ENCODE data around the gene MARCKSL1. TPM values are rescaled to one million over a fixed set of nuclear protein-coding genes. Genes with fewer than 3 reads are reported as not detected.

The MARCKSL1 gene
- total RNA-seq, 1 donor from 2014 or later: 833 TPM

GRCh38 chr1:32316903-32317277 lies 19.1 kb downstream of the MARCKSL1 start:
- no peak for TF ChIP-seq CTCF (IDR thresholded peaks at IDR 0.05; ENCODE audit: unreplicated experiment)
- no peak for DNase-seq (ENCODE audit: low spot score, unreplicated experiment)
- Mint-ChIP-seq H3K9me3 (ENCODE audit: low read depth) (no peaks in the 10 kb centered on the region), H3K36me3 (ENCODE audit: insufficient read depth) (peaks cover 8% of the 10 kb centered on the region), H3K4me1 (ENCODE audit: low read depth) (peaks cover 10% of the 10 kb centered on the region), H3K4me3 (ENCODE audit: low read depth) (no peak overlapping the region), H3K27me3 (no peaks in the 10 kb centered on the region), H3K27ac (peak overlapping the region; percentile 4)

- TF ChIP-seq CTCF (IDR thresholded peaks at IDR 0.05; ENCODE audit: unreplicated experiment): no peak
- H3K36me3 Mint-ChIP-seq (ENCODE audit: insufficient read depth): peaks cover 11% of the 10 kb centered on the region
- no peaks in the 10 kb centered on the region for H3K27me3 Mint-ChIP-seq
- H3K27ac Mint-ChIP-seq: peak overlapping the region; percentile 54
- no peak overlapping the region for H3K4me3 Mint-ChIP-seq (ENCODE audit: low read depth)
- H3K9me3 Mint-ChIP-seq (ENCODE audit: low read depth): no peaks in the 10 kb centered on the region
- DNase-seq (ENCODE audit: low spot score, unreplicated experiment): no peak
- H3K4me1 Mint-ChIP-seq (ENCODE audit: low read depth): peaks cover 25% of the 10 kb centered on the region
These were observed 24.2 kb downstream of the MARCKSL1 start for GRCh38 chr1:32311709-32312393.

GRCh38 chr1:32309960-32310359 lies 26.1 kb downstream of the MARCKSL1 start:
- no peaks in the 10 kb centered on the region for H3K27me3 Mint-ChIP-seq
- H3K27ac Mint-ChIP-seq: peak overlapping the region; percentile 59
- H3K9me3 Mint-ChIP-seq (ENCODE audit: low read depth): no peaks in the 10 kb centered on the region
- TF ChIP-seq CTCF (IDR thresholded peaks at IDR 0.05; ENCODE audit: unreplicated experiment): no peak
- no peak for DNase-seq (ENCODE audit: low spot score, unreplicated experiment)
- H3K4me3 Mint-ChIP-seq (ENCODE audit: low read depth): no peak overlapping the region
- H3K4me1 Mint-ChIP-seq (ENCODE audit: low read depth): peaks cover 25% of the 10 kb centered on the region
- peaks cover 19% of the 10 kb centered on the region for H3K36me3 Mint-ChIP-seq (ENCODE audit: insufficient read depth)

- peaks cover 5% of the 10 kb centered on the region for H3K9me3 Mint-ChIP-seq (ENCODE audit: low read depth)
- no peak for DNase-seq (ENCODE audit: low spot score, unreplicated experiment)
- no peak for TF ChIP-seq CTCF (IDR thresholded peaks at IDR 0.05; ENCODE audit: unreplicated experiment)
- no peak overlapping the region for H3K4me3 Mint-ChIP-seq (ENCODE audit: low read depth)
- H3K27me3 Mint-ChIP-seq: no peaks in the 10 kb centered on the region
- H3K27ac Mint-ChIP-seq: peak overlapping the region; percentile 69
- peaks cover 29% of the 10 kb centered on the region for H3K36me3 Mint-ChIP-seq (ENCODE audit: insufficient read depth)
- H3K4me1 Mint-ChIP-seq (ENCODE audit: low read depth): peaks cover 25% of the 10 kb centered on the region
These were observed 28.7 kb downstream of the MARCKSL1 start for GRCh38 chr1:32307324-32307723.

- peaks cover 5% of the 10 kb centered on the region for H3K9me3 Mint-ChIP-seq (ENCODE audit: low read depth)
- DNase-seq (ENCODE audit: low spot score, unreplicated experiment): no peak
- no peak for TF ChIP-seq CTCF (IDR thresholded peaks at IDR 0.05; ENCODE audit: unreplicated experiment)
- no peak overlapping the region for H3K4me3 Mint-ChIP-seq (ENCODE audit: low read depth)
- H3K4me1 Mint-ChIP-seq (ENCODE audit: low read depth): peaks cover 19% of the 10 kb centered on the region
- H3K36me3 Mint-ChIP-seq (ENCODE audit: insufficient read depth): peaks cover 29% of the 10 kb centered on the region
- no peaks in the 10 kb centered on the region for H3K27me3 Mint-ChIP-seq
- H3K27ac Mint-ChIP-seq: no peak overlapping the region
These were observed 30.7 kb downstream of the MARCKSL1 start for GRCh38 chr1:32305310-32305709.
